Activated CD8-positive, alpha-beta memory T cell treated with anti-CD3 and anti-CD28 coated beads for 4 hours (primary cell): ENCODE data around the gene ARHGAP26.

ENCODE experiments used
- DNase-seq, 2 donors: peaks; one replicate each; pipeline ENCODE4 v3.0.0-alpha.2; 2020; ENCODE audit warnings: low read depth in 2 of 2

Gene ARHGAP26

DNA sequence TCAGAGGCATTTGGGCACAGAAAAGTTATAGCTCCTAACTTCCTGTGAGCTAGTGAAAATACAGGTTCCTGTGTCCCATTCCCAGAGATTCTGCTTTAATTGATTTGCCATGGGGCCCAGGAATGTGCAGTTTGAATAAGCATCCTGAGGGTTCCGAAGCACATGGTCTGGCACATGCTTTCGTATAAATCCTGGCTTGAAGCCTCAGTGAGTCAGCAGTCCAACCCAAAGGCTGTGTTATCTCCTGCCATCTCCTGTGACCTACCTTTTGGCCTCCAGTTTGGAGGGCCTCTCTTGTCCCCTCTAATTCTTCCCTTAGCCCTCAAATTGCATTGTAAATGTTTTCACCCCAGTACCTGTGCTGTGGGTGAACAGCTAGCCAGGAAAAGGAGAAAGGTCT lies 449.5 kb downstream of the ARHGAP26 start:
- DNase-seq = no peak

DNA sequence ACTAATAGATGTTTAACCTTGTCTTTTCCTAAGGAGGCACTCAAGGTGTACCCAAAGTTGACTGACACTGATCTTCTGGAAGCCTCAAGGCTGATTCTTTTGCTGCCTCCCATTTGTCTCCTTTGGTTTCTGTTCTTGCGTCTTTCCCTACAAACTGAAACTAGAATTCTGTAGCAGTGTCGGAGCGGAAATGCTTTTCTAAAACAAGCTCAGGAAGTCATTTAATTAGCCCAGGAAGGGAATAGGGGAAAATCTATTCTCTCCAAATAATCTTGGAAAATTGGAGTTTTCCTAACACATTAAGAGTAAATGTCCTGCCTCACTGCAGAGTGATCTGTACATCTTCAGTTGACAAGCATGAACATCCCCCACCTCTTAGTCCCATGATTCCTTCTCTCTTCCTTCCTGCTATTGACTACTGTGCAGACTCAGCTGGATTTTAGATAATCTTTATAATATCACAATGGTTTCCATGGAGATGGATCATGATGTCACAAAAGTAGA lies 450.6 kb downstream of the ARHGAP26 start:
- DNase-seq = no peak

DNA sequence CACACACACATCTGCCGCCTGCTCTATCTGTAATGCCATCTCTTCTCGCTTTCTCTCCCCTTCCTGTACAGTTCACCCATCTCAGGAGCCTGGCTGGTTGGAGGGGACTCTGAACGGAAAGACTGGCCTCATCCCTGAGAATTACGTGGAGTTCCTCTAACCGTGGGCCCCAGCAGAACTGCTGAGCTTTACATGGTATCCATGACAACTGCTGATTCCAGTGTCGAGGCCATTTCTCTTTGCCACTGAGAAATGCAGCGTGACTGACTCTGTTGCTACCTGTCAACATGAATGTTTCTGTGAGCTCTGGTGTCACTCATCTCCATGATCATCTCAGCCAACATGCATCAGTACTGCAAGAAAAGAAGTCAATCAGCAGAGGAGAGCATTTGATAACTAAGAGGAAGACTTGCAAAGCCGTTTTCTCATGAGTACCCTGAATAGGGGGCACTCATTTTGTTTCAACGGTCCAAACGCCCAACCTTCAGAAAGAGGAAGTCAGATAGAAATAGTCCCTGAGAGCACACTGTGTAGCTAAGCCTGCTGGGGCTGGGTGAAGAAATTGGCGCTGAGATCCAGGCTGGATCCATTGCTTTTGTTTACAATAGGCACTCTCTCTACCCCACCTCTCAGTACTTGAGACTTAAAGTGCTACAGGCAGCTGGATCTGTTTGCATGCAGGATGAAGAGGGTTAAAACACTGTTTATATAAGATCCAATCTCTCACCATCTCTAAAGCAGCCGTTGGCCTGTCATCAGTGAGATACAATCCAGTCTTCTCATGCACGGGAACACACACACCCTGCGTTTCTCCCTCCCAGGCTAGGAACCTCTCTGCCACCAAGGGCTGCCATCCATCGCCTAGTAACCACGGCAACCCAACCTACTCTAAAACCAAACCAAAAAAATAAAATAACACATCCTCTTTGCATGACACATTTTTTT lies 452.4 kb downstream of the ARHGAP26 start:
- no peak for DNase-seq

DNA sequence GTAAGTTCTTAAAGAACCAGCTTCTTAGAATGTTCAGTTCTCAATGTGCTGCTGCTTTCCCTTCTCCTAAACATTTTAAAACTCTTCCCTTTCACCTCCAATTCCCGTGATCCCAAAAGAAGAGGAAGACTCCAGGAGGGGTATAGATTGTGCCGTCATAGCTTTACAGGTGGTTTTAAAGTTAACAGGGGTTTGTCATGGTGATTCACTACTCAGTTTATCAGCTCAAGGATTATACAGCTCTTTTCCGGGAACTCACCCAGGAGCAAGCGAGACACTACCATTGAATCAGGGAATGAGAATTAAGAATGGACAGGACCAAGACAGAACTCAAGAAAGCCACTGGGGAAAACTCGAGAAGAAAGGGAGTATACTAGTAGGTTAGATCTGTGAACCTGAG lies 454.5 kb downstream of the ARHGAP26 start:
- no peak for DNase-seq

DNA sequence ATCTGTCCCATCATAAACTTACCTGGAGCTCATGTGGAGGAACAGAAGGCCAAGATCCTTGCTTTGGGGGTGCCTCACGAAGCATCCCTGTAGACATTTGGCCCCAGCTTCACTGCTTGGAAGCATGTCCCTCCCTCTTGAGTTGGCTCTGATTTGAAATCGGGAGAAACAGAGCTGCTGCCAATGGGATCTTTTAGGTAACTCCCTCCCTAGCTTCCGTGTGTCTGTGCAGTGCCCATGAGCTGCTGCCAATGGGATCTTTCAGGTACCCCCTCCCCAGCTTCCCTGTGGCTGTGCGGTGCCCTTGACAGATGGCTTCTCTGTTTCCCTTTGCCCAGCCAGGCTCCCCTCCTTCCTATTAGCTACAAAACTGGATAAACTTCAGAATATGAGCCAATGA lies 455.3 kb downstream of the ARHGAP26 start:
- no peak for DNase-seq

DNA sequence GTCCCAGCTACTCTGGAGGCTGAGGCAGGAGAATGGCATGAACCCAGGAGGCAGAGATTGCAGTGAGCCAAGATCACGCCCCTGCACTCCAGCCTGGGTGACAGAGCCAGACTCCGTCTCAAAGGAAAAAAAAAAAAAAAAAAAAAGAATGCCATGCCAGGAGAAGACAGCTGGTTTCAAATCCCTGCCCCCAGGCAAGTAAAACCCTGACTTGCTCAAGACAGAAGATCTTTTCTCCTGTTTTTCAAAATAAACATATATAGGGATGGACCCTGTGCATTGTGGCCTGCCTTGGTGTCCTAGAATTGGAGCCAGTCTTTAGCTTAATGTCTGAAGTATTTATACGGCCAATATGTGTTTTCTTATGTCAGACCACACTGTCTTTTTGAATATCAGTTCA lies 456.2 kb downstream of the ARHGAP26 start:
- DNase-seq = no peak

DNA sequence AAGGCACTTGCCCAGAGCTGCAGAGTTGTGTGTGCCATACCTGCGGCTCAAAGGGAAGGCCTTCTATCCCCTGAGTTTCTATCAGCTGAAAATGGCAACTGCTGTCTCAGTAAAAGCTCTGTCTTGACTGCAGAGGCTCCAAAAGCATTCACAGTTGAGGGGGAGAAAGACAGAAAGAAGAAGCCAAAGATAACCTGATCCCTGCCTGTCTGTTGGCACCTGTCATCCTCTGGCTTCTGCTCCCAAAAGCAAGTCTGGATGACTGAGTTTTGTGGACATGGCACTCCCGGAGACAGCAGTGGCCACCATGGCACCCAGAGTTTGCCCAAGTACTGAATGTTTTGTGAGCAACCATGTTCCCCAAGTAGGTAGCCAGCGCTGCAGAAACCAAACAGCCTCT lies 456.7 kb downstream of the ARHGAP26 start:
- no peak for DNase-seq

DNA sequence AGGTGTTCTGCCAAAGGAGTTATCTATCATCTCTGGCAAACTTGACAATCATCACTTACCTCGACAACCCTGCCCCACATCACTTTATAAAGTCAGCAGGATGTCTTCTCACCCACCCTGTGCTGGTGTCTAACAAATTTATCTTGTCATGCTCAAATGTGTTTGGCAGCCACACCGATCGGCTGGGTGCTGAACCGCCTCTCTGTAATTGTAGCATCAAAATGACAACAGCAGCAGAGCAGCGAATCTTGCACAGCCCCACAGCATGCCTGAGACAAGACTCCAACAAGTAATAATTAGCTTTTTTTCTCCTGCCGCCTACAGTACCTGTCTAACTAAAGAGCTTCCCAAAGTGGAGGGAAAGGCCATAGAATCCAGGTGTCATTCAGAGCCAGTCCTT lies 457.1 kb downstream of the ARHGAP26 start:
- DNase-seq = no peak

DNA sequence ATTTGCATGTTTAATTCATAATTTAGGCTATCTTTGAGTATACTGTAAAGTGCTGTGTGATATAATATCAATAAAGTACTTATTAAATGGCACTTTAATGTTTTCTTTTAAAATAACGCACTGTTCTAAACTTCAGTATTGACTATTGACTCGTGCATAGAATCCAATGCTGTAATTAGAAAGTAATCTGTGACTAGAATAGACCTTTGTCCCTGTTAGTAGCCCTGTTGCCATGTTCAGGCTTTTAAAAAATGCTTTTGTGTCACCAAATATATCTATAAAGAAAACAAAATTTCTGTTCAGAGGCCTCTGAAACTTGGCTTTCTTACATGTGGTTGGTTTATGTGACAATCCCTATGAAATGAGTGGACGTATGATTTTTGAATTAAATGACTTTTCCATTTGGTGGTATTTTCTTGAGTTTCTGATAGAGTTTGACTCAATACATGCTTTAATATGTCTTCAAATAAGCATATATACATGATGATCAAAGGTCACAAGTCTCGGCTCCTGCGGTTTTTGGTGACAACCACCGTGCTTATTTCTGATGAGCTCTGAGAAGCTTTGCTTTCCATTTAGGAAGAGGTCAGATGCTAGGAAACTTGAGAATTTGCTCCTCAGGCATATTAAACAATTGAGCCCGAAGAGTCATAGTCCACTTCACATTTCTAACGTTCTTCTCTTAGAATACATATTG lies 458.6 kb downstream of the ARHGAP26 start:
- DNase-seq = no peak

DNA sequence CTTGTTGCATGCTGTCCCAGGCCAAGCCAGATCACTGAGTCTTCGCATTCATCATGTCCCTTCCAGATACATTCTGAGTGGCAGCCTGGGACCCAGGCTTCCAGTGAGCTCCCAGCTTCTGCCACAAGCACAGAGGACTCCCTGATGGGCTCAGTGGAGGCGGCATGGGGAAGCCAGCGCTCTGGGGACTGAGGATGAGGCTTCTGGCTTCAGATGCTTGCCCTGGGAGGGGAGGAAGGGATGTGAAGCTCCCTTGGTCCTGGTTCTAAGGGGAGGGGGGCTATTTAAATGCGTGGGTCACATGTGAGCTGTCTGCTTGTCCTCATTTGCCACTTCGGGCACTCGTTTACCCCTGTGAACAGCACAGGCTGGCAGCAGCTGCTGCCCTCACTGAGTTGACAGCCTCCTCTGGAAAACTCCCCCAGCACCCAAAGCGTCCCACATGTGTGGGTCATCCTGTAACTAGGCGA lies 459.3 kb downstream of the ARHGAP26 start:
- no peak for DNase-seq

DNA sequence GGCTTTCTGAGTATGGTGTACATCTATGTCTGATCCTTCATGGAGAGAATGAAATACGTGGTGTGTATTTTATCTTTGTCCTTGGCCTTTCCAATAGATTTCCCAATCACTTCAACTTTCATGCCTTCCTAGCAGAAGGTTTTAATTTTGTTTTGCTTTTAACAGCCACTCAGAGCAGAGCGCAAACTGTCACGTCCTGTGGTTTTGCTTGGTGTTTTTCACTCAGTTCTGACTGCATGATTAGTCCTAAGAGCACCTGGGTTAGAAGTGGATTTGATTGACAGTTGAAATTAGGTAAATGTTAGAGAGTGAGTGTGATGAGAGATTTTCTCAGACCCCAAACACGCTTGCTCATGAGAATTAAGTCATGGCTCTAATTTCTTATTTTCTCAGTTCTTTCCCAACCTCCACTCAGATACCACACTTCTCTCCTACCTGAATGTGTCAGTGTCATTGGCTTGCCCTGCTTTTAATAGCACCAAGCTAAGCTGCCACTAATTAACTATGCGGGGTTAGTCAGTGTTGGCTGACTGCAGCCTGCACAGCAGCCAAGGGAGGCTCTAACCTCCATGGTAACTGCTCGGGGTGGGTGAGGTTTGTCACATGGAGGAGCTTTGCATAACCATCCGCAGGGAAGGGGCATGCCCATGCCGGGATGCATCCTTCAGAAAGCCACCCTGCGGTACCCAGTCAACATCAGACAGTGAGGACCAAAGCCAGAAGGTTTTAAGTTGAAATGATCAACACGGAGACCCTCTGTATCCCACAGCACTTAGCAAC lies 459.9 kb downstream of the ARHGAP26 start:
- no peak for DNase-seq

DNA sequence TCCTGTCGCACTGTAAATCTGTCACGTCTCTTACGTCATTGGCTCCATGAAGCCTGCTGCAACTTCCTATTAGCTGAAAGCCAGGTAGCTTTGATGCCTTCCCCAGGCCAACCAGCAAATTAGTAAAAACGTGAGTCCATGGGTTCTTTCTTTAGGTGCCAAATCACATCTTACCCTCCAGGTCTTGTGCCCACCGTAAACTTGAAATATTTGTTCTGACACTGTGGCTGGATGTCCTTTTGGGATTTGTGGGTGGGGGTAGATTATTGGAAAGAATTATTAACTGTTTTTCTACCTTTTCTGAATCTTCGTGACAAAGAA lies 460.5 kb downstream of the ARHGAP26 start:
- no peak for DNase-seq

DNA sequence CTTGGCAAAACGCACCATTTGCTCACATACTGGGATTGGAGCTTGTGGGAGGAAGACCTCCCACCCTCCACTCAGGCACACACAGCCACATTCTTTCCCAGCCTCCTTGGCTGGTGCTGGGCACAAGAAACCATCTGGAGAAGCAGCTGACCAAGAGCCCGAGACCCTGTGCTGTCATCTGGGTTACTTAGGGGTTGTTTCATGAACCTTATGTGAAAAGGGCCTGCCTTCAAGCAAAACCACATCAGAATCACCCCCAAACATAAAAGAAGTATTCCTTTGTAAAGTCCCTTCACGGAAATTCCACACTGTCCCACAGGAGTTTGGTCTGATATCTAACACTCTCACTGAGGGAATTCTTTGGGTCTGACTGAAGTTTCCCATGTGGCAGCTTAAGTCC lies 461.2 kb downstream of the ARHGAP26 start:
- no peak for DNase-seq

DNA sequence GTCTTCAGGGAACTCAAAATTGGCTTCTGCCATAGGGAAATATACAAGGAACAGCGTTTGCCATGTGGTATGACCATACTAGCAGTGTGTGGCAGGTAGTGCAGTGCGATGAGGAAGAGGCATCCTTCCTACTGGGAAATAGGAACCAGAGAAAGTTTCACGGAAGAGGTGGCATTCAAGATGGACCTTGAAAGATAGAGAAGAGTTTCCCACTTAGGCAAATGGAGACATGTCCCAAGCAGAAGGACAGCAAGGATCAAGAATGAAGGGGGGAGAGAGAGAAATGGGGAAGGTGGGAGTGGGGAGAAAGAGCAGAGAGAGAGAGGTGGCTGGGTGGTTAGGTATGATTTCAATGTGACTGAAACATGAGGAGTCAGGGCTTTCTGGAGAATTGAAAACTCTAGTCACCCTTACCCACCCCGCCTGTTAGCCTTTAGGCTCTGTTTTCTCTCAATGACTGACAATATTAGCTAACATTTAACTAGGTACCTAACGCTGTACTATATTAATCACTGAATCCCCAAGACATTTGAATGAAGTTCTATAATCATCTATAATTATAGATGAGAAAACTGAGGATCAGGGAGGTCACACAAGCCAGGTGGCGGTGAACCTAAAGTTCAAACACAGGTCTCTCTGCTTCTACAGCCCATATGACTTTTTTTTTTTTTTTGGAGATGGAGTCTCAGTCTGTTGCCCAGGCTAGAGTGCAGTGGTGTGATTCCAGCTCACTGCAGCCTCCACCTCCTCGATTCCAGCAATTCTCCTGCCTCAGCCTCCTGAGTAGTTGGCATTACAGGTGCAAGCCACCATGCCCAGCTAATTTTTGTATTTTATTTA lies 462.0 kb downstream of the ARHGAP26 start:
- DNase-seq = no peak

DNA sequence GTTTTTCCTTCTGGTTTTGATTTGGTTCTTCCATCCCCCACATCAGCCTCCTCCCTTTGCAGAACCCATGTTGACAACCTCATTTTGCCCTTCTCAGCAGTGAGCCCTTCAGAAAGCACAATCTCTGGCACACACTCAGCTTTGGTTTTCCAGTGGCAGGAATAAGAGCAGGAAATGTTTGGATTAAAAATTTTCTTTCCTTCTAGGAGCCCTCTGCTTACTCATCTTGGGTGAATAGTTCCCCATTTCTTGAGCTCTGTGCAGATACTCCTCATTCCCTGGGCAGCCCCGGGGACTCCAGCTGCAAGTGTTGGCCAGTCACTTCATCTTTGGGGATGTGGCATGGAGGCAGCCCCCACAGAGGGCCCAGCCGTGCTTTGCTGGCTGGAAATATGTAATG lies 462.9 kb downstream of the ARHGAP26 start:
- no peak for DNase-seq

DNA sequence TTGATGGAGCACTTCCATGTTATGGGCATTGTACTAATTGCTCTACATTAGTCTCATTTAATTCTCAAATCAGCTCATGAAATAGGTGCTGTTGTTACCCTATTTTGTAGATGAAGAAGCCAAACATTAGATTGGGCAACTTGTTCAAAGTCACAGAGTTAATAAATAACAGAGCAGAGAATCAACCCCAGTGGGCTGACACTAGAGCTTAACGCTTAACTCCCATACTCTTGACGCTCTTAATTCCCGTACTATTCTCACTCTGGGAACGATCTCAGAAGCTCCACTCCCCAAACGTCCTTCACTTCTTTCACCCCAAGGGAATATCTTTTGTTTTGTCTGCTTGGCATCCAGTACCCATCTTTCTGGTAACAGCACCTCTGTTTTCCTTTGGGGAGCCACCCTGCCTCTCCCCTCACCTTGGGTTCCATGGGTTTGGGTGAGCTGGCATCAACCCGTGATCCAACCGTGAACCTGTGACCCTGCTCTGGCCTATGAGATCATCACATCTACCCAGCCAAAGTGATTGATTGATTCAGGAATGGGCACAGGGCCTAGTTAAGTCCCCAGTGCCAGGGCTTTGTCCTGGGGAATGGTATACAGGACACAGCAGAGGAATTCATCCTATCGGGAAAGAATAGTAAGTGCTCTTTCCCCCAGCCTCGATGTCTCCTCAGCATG lies 464.1 kb downstream of the ARHGAP26 start:
- DNase-seq = no peak

DNA sequence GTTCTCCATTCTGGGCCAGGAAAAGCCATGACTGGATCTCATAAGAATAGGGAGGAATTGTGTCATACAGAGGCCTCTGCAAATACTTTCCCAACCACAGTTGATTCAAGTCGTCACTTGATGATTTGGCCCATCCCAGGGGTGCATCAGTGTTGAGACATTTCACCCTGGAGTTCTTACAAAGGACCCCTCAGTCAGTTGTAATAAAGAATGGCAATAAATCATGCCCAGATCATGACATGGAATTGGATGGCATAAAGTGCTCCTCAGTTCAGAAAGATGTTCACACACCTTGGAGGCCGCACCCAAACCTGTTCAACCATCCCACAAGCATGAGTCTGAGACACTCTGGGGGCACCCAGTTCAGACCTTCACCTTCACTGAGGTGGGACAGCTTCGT lies 465.2 kb downstream of the ARHGAP26 start:
- no peak for DNase-seq

DNA sequence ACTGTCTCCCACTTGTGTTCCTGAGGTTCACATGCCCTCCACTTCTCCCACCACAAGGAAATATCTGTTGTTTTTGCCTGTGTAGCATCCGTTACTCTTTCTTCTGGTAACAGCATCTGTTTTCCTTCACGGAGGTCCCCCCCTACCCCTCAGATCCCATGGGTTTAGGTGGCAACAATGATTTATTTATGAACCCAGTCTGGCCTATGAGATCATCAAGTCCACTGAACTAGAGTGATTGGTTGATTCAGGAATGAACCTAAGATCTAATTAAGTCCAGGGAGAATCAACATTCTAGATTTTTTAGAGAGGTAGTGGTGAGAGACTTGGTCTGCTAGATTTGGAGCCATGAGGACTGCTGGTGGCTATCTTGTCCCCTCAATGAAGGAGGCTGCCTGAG lies 466.5 kb downstream of the ARHGAP26 start:
- no peak for DNase-seq

DNA sequence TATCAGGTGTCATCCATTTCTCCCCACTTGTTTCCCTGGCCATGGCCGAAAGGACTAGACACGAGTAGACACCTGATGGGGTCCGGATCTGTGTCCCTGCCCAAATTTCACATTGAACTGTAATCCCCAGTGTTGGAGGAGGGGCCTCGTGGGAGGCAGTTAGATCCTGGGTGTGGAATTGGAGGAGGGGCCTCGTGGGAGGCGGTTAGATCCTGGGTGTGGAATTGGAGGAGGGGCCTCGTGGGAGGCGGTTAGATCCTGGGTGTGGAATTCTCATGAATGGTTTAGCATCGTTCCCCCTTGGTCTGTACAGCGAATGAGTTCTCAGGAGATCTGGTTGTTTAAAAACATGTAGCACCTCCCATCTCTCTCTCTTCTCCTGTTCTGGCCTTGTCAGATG lies 467.5 kb downstream of the ARHGAP26 start:
- no peak for DNase-seq

DNA sequence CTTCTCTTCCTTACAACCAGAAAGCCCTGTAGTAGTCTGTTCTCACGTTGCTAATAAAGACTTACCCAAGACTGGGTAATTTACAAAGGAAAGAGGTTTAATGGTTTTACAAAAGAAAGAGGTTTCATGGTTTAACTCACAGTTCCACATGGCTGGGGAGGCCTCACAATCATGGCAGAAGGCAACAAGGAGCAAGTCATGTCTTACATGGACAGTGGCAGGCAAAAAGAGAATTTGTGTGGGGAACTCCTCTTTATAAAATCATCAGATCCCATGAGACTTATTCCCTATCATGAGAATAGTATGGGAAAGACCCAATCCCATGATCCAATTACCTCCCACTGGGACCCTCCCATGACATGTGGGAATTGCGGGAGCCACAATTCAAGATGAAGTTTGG lies 468.4 kb downstream of the ARHGAP26 start:
- DNase-seq = no peak
